Measurements from ENCODE around the gene ZNF493. TPM values are rescaled to one million over a fixed set of nuclear protein-coding genes. Genes with fewer than 3 reads are reported as not detected.

ZNF493 gene
- total RNA-seq, 1 donor: 22.1 TPM

DNA sequence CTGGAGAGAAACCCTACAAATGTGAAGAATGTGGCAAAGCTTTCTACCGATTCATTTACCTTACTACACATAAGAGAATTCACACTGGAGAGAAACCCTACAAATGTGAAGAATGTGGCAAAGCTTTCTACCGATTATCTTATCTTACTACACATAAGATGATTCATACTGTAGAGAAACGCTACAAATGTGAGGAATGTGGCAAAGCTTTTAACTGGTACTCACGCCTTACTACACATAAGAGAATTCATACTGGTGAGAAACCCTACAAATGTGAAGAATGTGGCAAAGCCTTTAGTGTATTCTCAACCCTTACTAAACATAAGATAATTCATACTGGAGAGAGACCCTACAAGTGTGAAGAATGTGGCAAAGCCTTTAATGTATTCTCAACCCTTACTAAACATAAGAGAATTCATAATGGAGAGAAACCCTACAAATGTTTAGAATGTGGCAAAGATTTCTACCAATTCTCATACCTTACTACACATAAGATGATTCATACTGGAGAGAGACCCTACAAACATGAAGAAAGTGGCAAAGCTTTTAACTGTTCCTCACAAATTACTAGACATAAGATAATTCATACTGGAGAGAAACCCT is 12.9 kb upstream of the ZNF493 start:
- Histone ChIP-seq H3K9me3 (ENCODE audit: low read depth, low read length) (peaks cover 8% of the 10 kb centered on the region), H4K20me1 (ENCODE audit: insufficient read depth, low read length) (no peaks in the 10 kb centered on the region), H2AFZ (ENCODE audit: low read length) (no peak overlapping the region), H3K4me2 (ENCODE audit: insufficient read depth, low read length) (no peak overlapping the region), H3K79me2 (ENCODE audit: insufficient read depth, low read length) (no peaks in the 10 kb centered on the region), H3K4me1 (ENCODE audit: insufficient read depth, low read length) (no peaks in the 10 kb centered on the region), H3K4me3 (ENCODE audit: insufficient read depth, low read length) (no peak overlapping the region), H3K36me3 (ENCODE audit: insufficient read depth, low read length) (peaks cover 4% of the 10 kb centered on the region), H3K27me3 (ENCODE audit: insufficient read depth, low read length) (no peaks in the 10 kb centered on the region), H3K27ac (ENCODE audit: low read depth, low read length) (no peak overlapping the region)
- TF ChIP-seq, protein P1, sequence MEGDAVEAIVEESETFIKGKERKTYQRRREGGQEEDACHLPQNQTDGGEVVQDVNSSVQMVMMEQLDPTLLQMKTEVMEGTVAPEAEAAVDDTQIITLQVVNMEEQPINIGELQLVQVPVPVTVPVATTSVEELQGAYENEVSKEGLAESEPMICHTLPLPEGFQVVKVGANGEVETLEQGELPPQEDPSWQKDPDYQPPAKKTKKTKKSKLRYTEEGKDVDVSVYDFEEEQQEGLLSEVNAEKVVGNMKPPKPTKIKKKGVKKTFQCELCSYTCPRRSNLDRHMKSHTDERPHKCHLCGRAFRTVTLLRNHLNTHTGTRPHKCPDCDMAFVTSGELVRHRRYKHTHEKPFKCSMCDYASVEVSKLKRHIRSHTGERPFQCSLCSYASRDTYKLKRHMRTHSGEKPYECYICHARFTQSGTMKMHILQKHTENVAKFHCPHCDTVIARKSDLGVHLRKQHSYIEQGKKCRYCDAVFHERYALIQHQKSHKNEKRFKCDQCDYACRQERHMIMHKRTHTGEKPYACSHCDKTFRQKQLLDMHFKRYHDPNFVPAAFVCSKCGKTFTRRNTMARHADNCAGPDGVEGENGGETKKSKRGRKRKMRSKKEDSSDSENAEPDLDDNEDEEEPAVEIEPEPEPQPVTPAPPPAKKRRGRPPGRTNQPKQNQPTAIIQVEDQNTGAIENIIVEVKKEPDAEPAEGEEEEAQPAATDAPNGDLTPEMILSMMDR (IDR thresholded peaks at IDR 0.05; ENCODE audit: extremely low read depth, low read depth, low read length): no peak
- no peak for DNase-seq (ENCODE audit: insufficient read length, low spot score, missing footprints)

DNA sequence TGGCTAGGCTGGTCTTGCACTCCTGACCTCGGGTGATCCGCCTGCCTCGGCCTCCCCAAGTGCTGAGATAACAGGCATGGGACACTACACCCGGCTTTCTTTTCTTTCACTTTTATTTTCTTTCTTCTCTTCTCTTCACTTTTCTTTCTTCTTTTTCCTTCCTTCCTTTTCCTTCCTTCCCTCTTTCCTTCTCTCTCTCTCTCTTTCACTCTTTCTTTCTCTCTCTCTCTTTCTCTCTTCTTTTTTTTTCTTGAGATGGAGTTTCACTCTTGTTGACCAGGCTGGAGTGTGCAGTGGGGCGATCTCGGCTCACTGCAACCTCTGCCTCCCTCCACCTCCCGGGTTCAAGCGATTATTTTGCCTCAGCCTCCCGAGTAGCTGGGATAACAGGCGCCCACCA is 812 bp upstream of the ZNF493 start:
- Histone ChIP-seq H2AFZ (ENCODE audit: low read length) (peak overlapping the region; percentile 56), H3K79me2 (ENCODE audit: insufficient read depth, low read length) (peaks cover 22% of the 10 kb centered on the region), H3K4me2 (ENCODE audit: insufficient read depth, low read length) (no peak overlapping the region), H3K27ac (ENCODE audit: low read depth, low read length) (no peak overlapping the region), H3K4me3 (ENCODE audit: insufficient read depth, low read length) (no peak overlapping the region), H3K27me3 (ENCODE audit: insufficient read depth, low read length) (no peaks in the 10 kb centered on the region), H3K9me3 (ENCODE audit: low read depth, low read length) (peaks cover 2% of the 10 kb centered on the region), H3K36me3 (ENCODE audit: insufficient read depth, low read length) (peaks cover 4% of the 10 kb centered on the region), H3K4me1 (ENCODE audit: insufficient read depth, low read length) (peaks cover 11% of the 10 kb centered on the region), H4K20me1 (ENCODE audit: insufficient read depth, low read length) (no peaks in the 10 kb centered on the region)
- DNase-seq (ENCODE audit: insufficient read length, low spot score, missing footprints): no peak
- TF ChIP-seq, protein P1 (IDR thresholded peaks at IDR 0.05; ENCODE audit: extremely low read depth, low read depth, low read length): no peak

DNA sequence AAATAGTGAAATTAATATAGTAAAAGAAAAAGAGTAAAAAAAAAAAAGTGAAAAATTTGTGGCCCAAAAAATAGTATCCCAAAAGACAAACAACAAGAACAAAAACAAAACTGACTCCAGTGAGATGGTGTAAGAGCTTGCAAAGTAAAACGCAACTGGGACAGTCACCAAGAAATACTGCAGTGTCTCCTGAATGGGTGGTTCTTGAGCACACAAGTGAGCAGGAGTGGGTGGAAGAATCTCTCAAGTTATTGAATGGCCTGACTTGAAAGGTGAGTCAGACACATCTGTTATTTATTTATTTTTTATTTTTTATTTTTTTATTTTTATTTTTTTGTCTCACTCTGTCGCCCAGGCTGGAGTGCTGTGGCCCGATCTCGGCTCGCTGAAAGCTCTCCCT is 1.9 kb downstream of the ZNF493 start:
- Histone ChIP-seq H3K4me2 (ENCODE audit: insufficient read depth, low read length) (no peak overlapping the region), H2AFZ (ENCODE audit: low read length) (no peak overlapping the region), H3K27ac (ENCODE audit: low read depth, low read length) (no peak overlapping the region), H3K36me3 (ENCODE audit: insufficient read depth, low read length) (peaks cover 4% of the 10 kb centered on the region), H3K9me3 (ENCODE audit: low read depth, low read length) (no peaks in the 10 kb centered on the region), H3K4me3 (ENCODE audit: insufficient read depth, low read length) (no peak overlapping the region), H3K27me3 (ENCODE audit: insufficient read depth, low read length) (no peaks in the 10 kb centered on the region), H4K20me1 (ENCODE audit: insufficient read depth, low read length) (no peaks in the 10 kb centered on the region), H3K79me2 (ENCODE audit: insufficient read depth, low read length) (peaks cover 42% of the 10 kb centered on the region), H3K4me1 (ENCODE audit: insufficient read depth, low read length) (peaks cover 11% of the 10 kb centered on the region)
- TF ChIP-seq, protein P1 (IDR thresholded peaks at IDR 0.05; ENCODE audit: extremely low read depth, low read depth, low read length): no peak
- no peak for DNase-seq (ENCODE audit: insufficient read length, low spot score, missing footprints)

DNA sequence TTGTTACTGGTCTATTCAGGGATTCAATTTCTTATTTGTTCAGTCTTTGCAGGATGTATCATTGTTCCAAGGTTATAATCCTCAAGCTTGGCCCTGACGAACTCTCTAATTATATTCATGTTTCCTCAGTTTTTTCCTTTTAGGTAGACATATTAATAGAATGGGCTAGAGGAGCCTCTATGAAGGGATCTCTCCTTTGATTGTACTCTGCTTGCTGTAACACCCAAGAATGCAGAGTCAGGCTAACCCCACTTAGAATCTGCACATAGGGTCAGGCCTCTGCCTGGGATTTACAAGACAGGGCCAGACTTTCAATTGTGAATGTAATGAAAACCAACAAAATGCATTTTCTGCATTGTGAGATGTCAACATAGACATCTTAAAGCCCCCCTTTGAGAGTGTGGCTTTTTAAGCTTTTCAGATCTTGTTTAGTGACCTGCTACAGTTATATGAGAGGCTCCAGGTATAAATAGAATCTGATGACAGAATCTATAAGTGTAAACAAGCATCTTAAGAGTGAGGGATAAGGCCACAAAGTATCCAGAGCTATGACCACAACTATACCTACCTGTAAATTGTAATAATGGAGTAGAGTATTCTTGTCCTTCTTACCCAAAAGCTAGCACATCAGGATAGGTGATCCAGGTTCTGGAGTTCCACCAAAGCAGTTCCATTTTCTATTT is 5.5 kb downstream of the ZNF493 start:
- no peaks in the 10 kb centered on the region for H3K9me3 ChIP-seq (ENCODE audit: low read depth, low read length)
- H3K79me2 ChIP-seq (ENCODE audit: insufficient read depth, low read length): peaks cover 41% of the 10 kb centered on the region
- H3K27me3 ChIP-seq (ENCODE audit: insufficient read depth, low read length): no peaks in the 10 kb centered on the region
- H4K20me1 ChIP-seq (ENCODE audit: insufficient read depth, low read length): no peaks in the 10 kb centered on the region
- no peak overlapping the region for H3K27ac ChIP-seq (ENCODE audit: low read depth, low read length)
- no peak for DNase-seq (ENCODE audit: insufficient read length, low spot score, missing footprints)
- peaks cover 11% of the 10 kb centered on the region for H3K36me3 ChIP-seq (ENCODE audit: insufficient read depth, low read length)
- TF ChIP-seq, protein P1 (IDR thresholded peaks at IDR 0.05; ENCODE audit: extremely low read depth, low read depth, low read length): no peak
- no peak overlapping the region for H2AFZ ChIP-seq (ENCODE audit: low read length)
- H3K4me1 ChIP-seq (ENCODE audit: insufficient read depth, low read length): peaks cover 11% of the 10 kb centered on the region
- no peak overlapping the region for H3K4me3 ChIP-seq (ENCODE audit: insufficient read depth, low read length)
- no peak overlapping the region for H3K4me2 ChIP-seq (ENCODE audit: insufficient read depth, low read length)

All from osteoblast (primary cell).